SK-N-SH (cell line): Measurements from ENCODE around the gene PHAX. TPM values are rescaled to one million over a fixed set of nuclear protein-coding genes. Genes with fewer than 3 reads are reported as not detected.
"Not testable (repeated sequence)": the region's sequence is repeated elsewhere in the genome, so short reads cannot be mapped to it uniquely, and the experiment has no call there.

Source experiments
- CTCF ChIA-PET: fragments of 300-600, 350-600 bp; formaldehyde crosslinking; extraction: SDS; loops from one replicate; lab custom pipeline; 2021; lab: Yijun Ruan, JAX
- POLR2A ChIA-PET: fragments of 350-600 bp; sonication (Branson Sonifier 250); formaldehyde crosslinking; extraction: SDS; loops from one replicate; lab custom pipeline; 2020; ENCODE audit warnings: antibody characterized with exemption, inconsistent platforms; lab: Yijun Ruan, JAX
- DNase-seq: peaks from one replicate; pipeline ENCODE4 v3.0.0; 2012
- H2AFZ ChIP-seq: fragments of 200-600 bp; sonication (generic); 2 replicates; pipeline ENCODE4 v1.8.1; 2016; ENCODE audit warnings: antibody characterized with exemption, mild to moderate bottlenecking, low read depth
- H3F3A ChIP-seq: fragments of 200-600 bp; sonication (generic); replicated peaks from 2 replicates; pipeline ENCODE3; 2016; ENCODE audit warnings: antibody characterized with exemption, mild to moderate bottlenecking; ENCODE audit not compliant: insufficient read depth
- H3K27ac ChIP-seq, 2 experiments: fragments of 200-500 bp in 1 of 2; fragments of 200-600 bp in 1 of 2; sonication (Bioruptor generic) in 1 of 2; sonication (generic), shearing (Covaris generic) in 1 of 2; 2 replicates each; pipeline versions ENCODE4 v1.5.1 to v1.6.1; 2014 to 2016; ENCODE audit warnings: low read depth in 2 of 2, inconsistent platforms in 1 of 2, low read length in 1 of 2, mild to moderate bottlenecking in 1 of 2, mixed read lengths in 1 of 2
- H3K27me3 ChIP-seq: fragments of 200-600 bp; sonication (generic), shearing (Covaris generic); 2 replicates; pipeline ENCODE4 v1.6.1; 2016; ENCODE audit warnings: mixed run types; ENCODE audit not compliant: insufficient read depth
- H3K36me3 ChIP-seq, 2 experiments: fragments of 200-500 bp in 1 of 2; fragments of 200-600 bp in 1 of 2; sonication (Bioruptor generic) in 1 of 2; sonication (generic) in 1 of 2; replicated peaks in 1 of 2; 2 replicates each; pipeline versions ENCODE3 to v1.5.1; 2014 to 2016; ENCODE audit warnings: low read length in 1 of 2, mild to moderate bottlenecking in 1 of 2; ENCODE audit not compliant: insufficient read depth in 2 of 2, control insufficient read depth in 1 of 2
- H3K4me1 ChIP-seq, 2 experiments: fragments of 200-500 bp in 1 of 2; fragments of 200-600 bp in 1 of 2; sonication (Bioruptor generic) in 1 of 2; sonication (generic), shearing (Covaris generic) in 1 of 2; 2 replicates each; pipeline versions ENCODE4 v1.5.1 to v1.6.1; 2014 to 2016; ENCODE audit warnings: low read depth in 1 of 2, low read length in 1 of 2, mixed run types in 1 of 2; ENCODE audit not compliant: insufficient read depth in 2 of 2, control insufficient read depth in 1 of 2
- H3K4me2 ChIP-seq: fragments of 200-600 bp; sonication (generic), shearing (Covaris generic); 2 replicates; pipeline ENCODE4 v1.6.1; 2017; ENCODE audit warnings: mixed run types
- H3K4me3 ChIP-seq, 2 experiments: fragments of 200-500 bp in 1 of 2; fragments of 200-600 bp in 1 of 2; sonication (Bioruptor generic) in 1 of 2; sonication (generic), shearing (Covaris generic) in 1 of 2; 2 replicates each; pipeline versions ENCODE4 v1.5.1 to v1.8.1; 2014 to 2016; ENCODE audit warnings: low read depth in 2 of 2, inconsistent platforms in 1 of 2, low read length in 1 of 2, mild to moderate bottlenecking in 1 of 2, mixed read lengths in 1 of 2, moderate library complexity in 1 of 2
- H3K79me2 ChIP-seq: fragments of 200-600 bp; sonication (generic); 2 replicates; pipeline ENCODE4 v1.8.1; 2017; ENCODE audit warnings: mild to moderate bottlenecking; ENCODE audit not compliant: insufficient read depth
- H3K9ac ChIP-seq: fragments of 200-600 bp; sonication (generic); 2 replicates; pipeline ENCODE4 v1.6.1; 2017; ENCODE audit warnings: mixed run types
- H3K9me2 ChIP-seq: fragments of 200-600 bp; sonication (generic); 2 replicates; pipeline ENCODE4 v1.6.1; 2017; ENCODE audit warnings: mixed run types
- H3K9me3 ChIP-seq: fragments of 200-600 bp; sonication (generic); 2 replicates; pipeline ENCODE4 v1.6.1; 2017; ENCODE audit warnings: mixed run types, mild to moderate bottlenecking, moderate library complexity
- H4K20me1 ChIP-seq: fragments of 200-600 bp; sonication (generic); 2 replicates; pipeline ENCODE4 v1.6.1; 2017; ENCODE audit warnings: mild to moderate bottlenecking, mixed run types; ENCODE audit not compliant: insufficient read depth
- CHD2 ChIP-seq: fragments of 150-350 bp; IDR thresholded peaks from 2 replicates; pipeline ENCODE4 v1.6.1; 2018; ENCODE audit warnings: low read length; ENCODE audit not compliant: partially characterized antibody
- CTCF ChIP-seq: fragments of 200-600 bp; sonication (generic); IDR thresholded peaks from 2 replicates; pipeline ENCODE4 v1.6.1; 2017; ENCODE audit warnings: antibody characterized with exemption, mild to moderate bottlenecking, moderate library complexity
- EP300 ChIP-seq, 2 experiments: IDR thresholded peaks; 2 replicates each; pipeline versions ENCODE4 v1.4.0 to v1.6.1; 2012; ENCODE audit warnings: borderline replicate concordance in 1 of 2, low read depth in 1 of 2, low read length in 1 of 2
- IRF3 ChIP-seq: fragments of 150-350 bp; IDR thresholded peaks from 2 replicates; pipeline ENCODE4 v1.6.1; 2016; ENCODE audit warnings: mild to moderate bottlenecking, low read depth, low read length
- MEF2A ChIP-seq: IDR thresholded peaks from 2 replicates; pipeline ENCODE4 v1.4.0; 2012; ENCODE audit warnings: low read depth, borderline replicate concordance
- PBX3 ChIP-seq: IDR thresholded peaks from 2 replicates; pipeline ENCODE4; 2012
- RAD21 ChIP-seq: IDR thresholded peaks from 2 replicates; pipeline ENCODE4 v1.6.1; 2012; ENCODE audit warnings: mild to moderate bottlenecking, low read length
- SIN3A ChIP-seq: IDR thresholded peaks from 2 replicates; pipeline ENCODE4 v1.6.1; 2012; ENCODE audit warnings: low read depth, mild to moderate bottlenecking, low read length, moderate library complexity, borderline replicate concordance
- WGBS: methylation state at CpG from one replicate; pipeline ENCODE4 v1.1.6; 2017; ENCODE audit warnings: low lambda C conversion rate; 5-methylcytosine and 5-hydroxymethylcytosine counted together
- polyA plus RNA-seq, 3 experiments: library from polyadenylated mRNA; depleted of rRNA; stranded (reverse); fragments of >200 nt; gene quantifications; 2 replicates each; pipeline ENCODE4 v1.2.3, GENCODE V29; 2012
- TF ChIP-seq, protein P1 (sequence below): IDR thresholded peaks from 2 replicates; pipeline ENCODE4 v1.4.0; 2012; ENCODE audit warnings: low read depth, borderline replicate concordance
- TF ChIP-seq, protein P2 (sequence below): IDR thresholded peaks from 2 replicates; pipeline ENCODE4 v1.6.1; 2012; ENCODE audit warnings: mild to moderate bottlenecking, low read depth, low read length, moderate library complexity

Gene PHAX
- polyA plus RNA-seq, 1 of the 3 experiments (the other 2 are of a cell fraction): 25.1 TPM

GRCh38 chr5:126615286-126615685, 14.5 kb downstream of the PHAX start:
- Histone ChIP-seq H4K20me1 (peaks cover 6% of the 10 kb centered on the region; the same call in 1 of the 2 replicates), H3K4me1 (no peaks in the 10 kb centered on the region), H3K9ac (no peak overlapping the region), H3K36me3 (peaks cover 13 to 43% of the 10 kb centered on the region in 2 experiments), H2AFZ (no peak overlapping the region), H3K4me2 (no peak overlapping the region), H3K9me2 (no peaks in the 10 kb centered on the region), H3K27ac (no peak overlapping the region), H3K4me3 (no peak overlapping the region), H3K9me3 (no peaks in the 10 kb centered on the region), H3K27me3 (no peaks in the 10 kb centered on the region), H3K79me2 (peaks cover 93% of the 10 kb centered on the region), H3F3A (peaks cover 5% of the 10 kb centered on the region)
- CTCF ChIA-PET: no interaction called here
- 80% methylated on average over 4 of the region's 4 CpGs for WGBS
- POLR2A ChIA-PET: no interaction called here
- TF ChIP-seq, protein P1, sequence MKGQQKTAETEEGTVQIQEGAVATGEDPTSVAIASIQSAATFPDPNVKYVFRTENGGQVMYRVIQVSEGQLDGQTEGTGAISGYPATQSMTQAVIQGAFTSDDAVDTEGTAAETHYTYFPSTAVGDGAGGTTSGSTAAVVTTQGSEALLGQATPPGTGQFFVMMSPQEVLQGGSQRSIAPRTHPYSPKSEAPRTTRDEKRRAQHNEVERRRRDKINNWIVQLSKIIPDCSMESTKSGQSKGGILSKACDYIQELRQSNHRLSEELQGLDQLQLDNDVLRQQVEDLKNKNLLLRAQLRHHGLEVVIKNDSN: no peak
- TF ChIP-seq SIN3A (no peak), CTCF (no peak), PBX3 (no peak), CHD2 (no peak)
- DNase-seq: no peak

GRCh38 chr5:126617603-126618002, 16.9 kb downstream of the PHAX start:
- CTCF ChIA-PET: interaction anchor here (1.5 kb wide), 1 partner anchor 16 kb away, joined by 4 read pairs; the partner anchor contains the start of gene PHAX
- H3K9ac ChIP-seq, H4K20me1 ChIP-seq, POLR2A ChIA-PET, DNase-seq, H3K4me1 ChIP-seq, H3K9me3 ChIP-seq, H3F3A ChIP-seq, H3K9me2 ChIP-seq, H3K4me3 ChIP-seq, H2AFZ ChIP-seq, H3K4me2 ChIP-seq, H3K27me3 ChIP-seq, H3K27ac ChIP-seq: not testable (repeated sequence)
- WGBS: over 99% methylated on average over 8 of the region's 8 CpGs
- H3K79me2 ChIP-seq: peaks cover 86% of the 10 kb centered on the region
- peaks cover 13 to 42% of the 10 kb centered on the region in 2 experiments for H3K36me3 ChIP-seq

- Histone ChIP-seq H3K4me2 (no peak overlapping the region), H4K20me1 (no peaks in the 10 kb centered on the region), H3K4me3 (no peak overlapping the region), H3K27me3 (no peaks in the 10 kb centered on the region), H3K79me2 (peaks cover 64% of the 10 kb centered on the region), H3K27ac (no peak overlapping the region), H3K9ac (no peak overlapping the region), H3K9me3 (no peaks in the 10 kb centered on the region), H3K9me2 (no peaks in the 10 kb centered on the region), H3K4me1 (no peaks in the 10 kb centered on the region), H2AFZ (no peak overlapping the region), H3K36me3 (peaks cover 11 to 46% of the 10 kb centered on the region in 2 experiments), H3F3A (peaks cover 26% of the 10 kb centered on the region)
- DNase-seq: no peak
- 97% methylated on average over 2 of the region's 2 CpGs for WGBS
- TF ChIP-seq, protein P1: no peak
- no peak for TF ChIP-seq MEF2A
- TF ChIP-seq, protein P2, sequence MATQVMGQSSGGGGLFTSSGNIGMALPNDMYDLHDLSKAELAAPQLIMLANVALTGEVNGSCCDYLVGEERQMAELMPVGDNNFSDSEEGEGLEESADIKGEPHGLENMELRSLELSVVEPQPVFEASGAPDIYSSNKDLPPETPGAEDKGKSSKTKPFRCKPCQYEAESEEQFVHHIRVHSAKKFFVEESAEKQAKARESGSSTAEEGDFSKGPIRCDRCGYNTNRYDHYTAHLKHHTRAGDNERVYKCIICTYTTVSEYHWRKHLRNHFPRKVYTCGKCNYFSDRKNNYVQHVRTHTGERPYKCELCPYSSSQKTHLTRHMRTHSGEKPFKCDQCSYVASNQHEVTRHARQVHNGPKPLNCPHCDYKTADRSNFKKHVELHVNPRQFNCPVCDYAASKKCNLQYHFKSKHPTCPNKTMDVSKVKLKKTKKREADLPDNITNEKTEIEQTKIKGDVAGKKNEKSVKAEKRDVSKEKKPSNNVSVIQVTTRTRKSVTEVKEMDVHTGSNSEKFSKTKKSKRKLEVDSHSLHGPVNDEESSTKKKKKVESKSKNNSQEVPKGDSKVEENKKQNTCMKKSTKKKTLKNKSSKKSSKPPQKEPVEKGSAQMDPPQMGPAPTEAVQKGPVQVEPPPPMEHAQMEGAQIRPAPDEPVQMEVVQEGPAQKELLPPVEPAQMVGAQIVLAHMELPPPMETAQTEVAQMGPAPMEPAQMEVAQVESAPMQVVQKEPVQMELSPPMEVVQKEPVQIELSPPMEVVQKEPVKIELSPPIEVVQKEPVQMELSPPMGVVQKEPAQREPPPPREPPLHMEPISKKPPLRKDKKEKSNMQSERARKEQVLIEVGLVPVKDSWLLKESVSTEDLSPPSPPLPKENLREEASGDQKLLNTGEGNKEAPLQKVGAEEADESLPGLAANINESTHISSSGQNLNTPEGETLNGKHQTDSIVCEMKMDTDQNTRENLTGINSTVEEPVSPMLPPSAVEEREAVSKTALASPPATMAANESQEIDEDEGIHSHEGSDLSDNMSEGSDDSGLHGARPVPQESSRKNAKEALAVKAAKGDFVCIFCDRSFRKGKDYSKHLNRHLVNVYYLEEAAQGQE: no peak
- TF ChIP-seq EP300 (IDR thresholded peaks at IDR 0.05; ENCODE audit: borderline replicate concordance in 1 of 2, low read depth in 1 of 2, low read length in 1 of 2): no peak
- no peak for TF ChIP-seq RAD21
- TF ChIP-seq IRF3: no peak
- ChIA-PET POLR2A (interaction anchor here (0.7 kb wide), 1 partner anchor 13 kb away, joined by 3 read pairs; no protein-coding TSS in a partner anchor), CTCF (interaction anchor here (1.3 to 1.6 kb wide), 2 partner anchors 14 to 19 kb away, joined by 3 to 6 read pairs; partner anchors contain the start of gene PHAX)
Observed at GRCh38 chr5:126619781-126620180, 19.0 kb downstream of the PHAX start.
